LNCaP clone FGC (cell line): Measurements from ENCODE around the gene ELOVL5.
A peak's percentile ranks its signal among the peaks of the same experiment; 100 is the strongest.

Experiments
- DNase-seq: peaks from one replicate; pipeline ENCODE4 v3.0.0-alpha.2; 2011; ENCODE audit warnings: low read depth
- H3K4me3 ChIP-seq: 2 replicates; pipeline ENCODE4 v1.5.1; 2011; ENCODE audit warnings: mild to moderate bottlenecking, low read depth, low read length, control low read depth
- TF ChIP-seq, protein P1 (sequence below): IDR thresholded peaks from 2 replicates; pipeline ENCODE4 v1.5.1; 2012; ENCODE audit warnings: mild to moderate bottlenecking; ENCODE audit not compliant: control insufficient read depth, insufficient read depth; ENCODE audit errors: extremely low read depth

Gene ELOVL5

GRCh38 chr6:53331678-53332077 lies 17.1 kb downstream of the ELOVL5 start:
- no peak for DNase-seq
- TF ChIP-seq, protein P1, sequence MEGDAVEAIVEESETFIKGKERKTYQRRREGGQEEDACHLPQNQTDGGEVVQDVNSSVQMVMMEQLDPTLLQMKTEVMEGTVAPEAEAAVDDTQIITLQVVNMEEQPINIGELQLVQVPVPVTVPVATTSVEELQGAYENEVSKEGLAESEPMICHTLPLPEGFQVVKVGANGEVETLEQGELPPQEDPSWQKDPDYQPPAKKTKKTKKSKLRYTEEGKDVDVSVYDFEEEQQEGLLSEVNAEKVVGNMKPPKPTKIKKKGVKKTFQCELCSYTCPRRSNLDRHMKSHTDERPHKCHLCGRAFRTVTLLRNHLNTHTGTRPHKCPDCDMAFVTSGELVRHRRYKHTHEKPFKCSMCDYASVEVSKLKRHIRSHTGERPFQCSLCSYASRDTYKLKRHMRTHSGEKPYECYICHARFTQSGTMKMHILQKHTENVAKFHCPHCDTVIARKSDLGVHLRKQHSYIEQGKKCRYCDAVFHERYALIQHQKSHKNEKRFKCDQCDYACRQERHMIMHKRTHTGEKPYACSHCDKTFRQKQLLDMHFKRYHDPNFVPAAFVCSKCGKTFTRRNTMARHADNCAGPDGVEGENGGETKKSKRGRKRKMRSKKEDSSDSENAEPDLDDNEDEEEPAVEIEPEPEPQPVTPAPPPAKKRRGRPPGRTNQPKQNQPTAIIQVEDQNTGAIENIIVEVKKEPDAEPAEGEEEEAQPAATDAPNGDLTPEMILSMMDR = no peak
- no peak overlapping the region for H3K4me3 ChIP-seq

- no peak overlapping the region for H3K4me3 ChIP-seq
- TF ChIP-seq, protein P1 = no peak
- no peak for DNase-seq
Observed at GRCh38 chr6:53330137-53330536, 18.6 kb downstream of the ELOVL5 start.

GRCh38 chr6:53328375-53328774 lies 20.4 kb downstream of the ELOVL5 start:
- TF ChIP-seq, protein P1 = no peak
- no peak for DNase-seq
- no peak overlapping the region for H3K4me3 ChIP-seq

GRCh38 chr6:53327017-53327395 lies 21.7 kb downstream of the ELOVL5 start:
- DNase-seq = no peak
- TF ChIP-seq, protein P1 = no peak
- no peak overlapping the region for H3K4me3 ChIP-seq

DNA sequence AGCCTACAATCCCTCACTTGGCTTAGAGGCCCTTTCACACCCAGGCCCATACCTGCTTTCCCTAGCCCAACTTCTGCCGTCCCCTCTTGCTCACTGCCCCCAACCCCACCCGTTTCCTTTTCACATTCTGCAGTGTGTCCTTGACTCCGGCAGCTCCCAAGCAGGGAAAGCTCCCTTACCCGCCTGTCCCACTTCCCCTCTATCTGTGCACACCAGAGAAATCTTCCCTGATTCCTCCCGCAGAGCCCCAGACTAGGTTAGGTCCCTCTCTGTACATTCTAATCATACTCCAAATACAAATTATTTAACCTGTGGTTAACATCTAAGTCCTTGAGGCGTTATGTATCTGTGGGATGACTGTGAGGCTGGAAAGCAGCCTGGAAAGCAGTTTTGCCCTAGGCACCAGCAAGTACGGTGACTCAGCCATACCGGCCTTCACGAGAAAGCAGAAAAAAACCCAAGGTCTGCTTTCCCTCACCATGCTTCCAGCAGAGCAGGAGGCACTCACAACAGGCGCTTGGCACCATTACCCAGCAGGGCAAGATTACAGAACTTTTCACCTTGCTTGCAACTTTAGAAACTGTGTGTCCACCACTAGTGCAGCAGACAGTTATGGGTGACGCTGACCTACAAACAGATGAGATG lies 22.3 kb downstream of the ELOVL5 start:
- DNase-seq = peak; percentile 58
- TF ChIP-seq, protein P1 = no peak
- H3K4me3 ChIP-seq = no peak overlapping the region

- H3K4me3 ChIP-seq = no peak overlapping the region
- TF ChIP-seq, protein P1 = no peak
- DNase-seq = no peak
Observed at GRCh38 chr6:53325785-53326184, 23.0 kb downstream of the ELOVL5 start.
